Endothelial cell (in vitro differentiated cells): Measurements from ENCODE around the gene NDUFS2. TPM values are rescaled to one million over a fixed set of nuclear protein-coding genes. Genes with fewer than 3 reads are reported as not detected.
A peak's percentile ranks its signal among the peaks of the same experiment; 100 is the strongest.

Experiments used
- DNase-seq: peaks from one replicate; pipeline ENCODE4 v3.0.0; 2021; ENCODE audit warnings: low spot score
- H3K27ac Mint-ChIP-seq: one replicate; pipeline ENCODE4 v1.8.0; 2021; ENCODE audit warnings: mixed read lengths, inconsistent platforms; ENCODE audit not compliant: unreplicated experiment
- H3K27me3 Mint-ChIP-seq: one replicate; pipeline ENCODE4 v1.8.0; 2021; ENCODE audit warnings: mild to moderate bottlenecking, moderate library complexity, mixed read lengths, inconsistent platforms; ENCODE audit not compliant: unreplicated experiment
- H3K36me3 Mint-ChIP-seq: one replicate; pipeline ENCODE4 v1.8.0; 2021; ENCODE audit warnings: mild to moderate bottlenecking, low read depth, mixed read lengths, inconsistent platforms; ENCODE audit not compliant: unreplicated experiment
- H3K4me1 Mint-ChIP-seq: one replicate; pipeline ENCODE4 v1.8.0; 2021; ENCODE audit warnings: mild to moderate bottlenecking, mixed read lengths, inconsistent platforms; ENCODE audit not compliant: unreplicated experiment
- H3K4me3 Mint-ChIP-seq: one replicate; pipeline ENCODE4 v1.8.0; 2021; ENCODE audit warnings: mild to moderate bottlenecking, mixed read lengths, inconsistent platforms; ENCODE audit not compliant: unreplicated experiment
- H3K9me3 Mint-ChIP-seq: one replicate; pipeline ENCODE4 v1.8.0; 2021; ENCODE audit warnings: mixed read lengths, inconsistent platforms; ENCODE audit not compliant: unreplicated experiment
- total RNA-seq: library from RNA; stranded (reverse); fragmentation: NEBNext Ultra II Directional; extraction: Animal tissue kit (Norgen Biotek cat#: 25700); gene quantifications from one replicate; pipeline ENCODE4 v1.2.1, GENCODE V29; 2021; ENCODE audit not compliant: unreplicated experiment
- TF ChIP-seq, protein P1 (sequence below): fragments of 200-600 bp; sonication (generic); IDR thresholded peaks from one replicate; pipeline ENCODE4 v1.5.0; 2021; ENCODE audit warnings: antibody characterized with exemption; ENCODE audit not compliant: unreplicated experiment

NDUFS2 gene
- total RNA-seq, 1 donor from 2014 or later, result 93.1 TPM

DNA sequence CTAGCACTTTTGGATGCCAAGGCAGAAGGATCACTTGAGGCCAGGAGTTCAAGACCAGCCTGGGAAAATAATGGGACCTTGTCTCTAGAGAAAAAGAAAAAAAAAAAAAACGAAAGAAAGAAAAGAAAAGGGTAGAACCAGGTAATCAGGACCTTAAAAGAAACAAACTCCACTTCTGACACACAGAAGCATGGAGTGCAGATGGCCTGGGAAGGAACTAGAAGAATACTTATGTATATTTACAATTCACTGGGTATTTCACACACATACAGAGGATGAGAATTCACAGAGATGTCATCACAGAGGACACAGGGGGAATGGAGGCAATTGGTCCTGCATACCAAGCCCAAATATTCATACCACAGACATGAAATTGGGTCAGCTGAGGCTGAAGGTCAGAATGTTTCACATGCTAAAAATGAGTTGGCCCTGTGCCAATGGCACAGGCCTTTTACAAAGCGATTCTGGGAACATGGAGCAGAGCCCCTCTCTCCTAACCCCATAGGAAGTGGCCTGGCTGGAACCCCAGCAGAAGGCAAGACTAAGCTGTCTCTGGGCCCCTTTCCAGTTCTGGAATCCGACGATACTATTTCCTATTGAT lies 29.3 kb upstream of the NDUFS2 start:
- Mint-ChIP-seq H3K4me3 (no peak overlapping the region), H3K36me3 (peaks cover 52% of the 10 kb centered on the region), H3K27ac (no peak overlapping the region), H3K27me3 (peaks cover 14% of the 10 kb centered on the region), H3K9me3 (no peaks in the 10 kb centered on the region), H3K4me1 (peaks cover 19% of the 10 kb centered on the region)
- DNase-seq, result no peak
- TF ChIP-seq, protein P1, sequence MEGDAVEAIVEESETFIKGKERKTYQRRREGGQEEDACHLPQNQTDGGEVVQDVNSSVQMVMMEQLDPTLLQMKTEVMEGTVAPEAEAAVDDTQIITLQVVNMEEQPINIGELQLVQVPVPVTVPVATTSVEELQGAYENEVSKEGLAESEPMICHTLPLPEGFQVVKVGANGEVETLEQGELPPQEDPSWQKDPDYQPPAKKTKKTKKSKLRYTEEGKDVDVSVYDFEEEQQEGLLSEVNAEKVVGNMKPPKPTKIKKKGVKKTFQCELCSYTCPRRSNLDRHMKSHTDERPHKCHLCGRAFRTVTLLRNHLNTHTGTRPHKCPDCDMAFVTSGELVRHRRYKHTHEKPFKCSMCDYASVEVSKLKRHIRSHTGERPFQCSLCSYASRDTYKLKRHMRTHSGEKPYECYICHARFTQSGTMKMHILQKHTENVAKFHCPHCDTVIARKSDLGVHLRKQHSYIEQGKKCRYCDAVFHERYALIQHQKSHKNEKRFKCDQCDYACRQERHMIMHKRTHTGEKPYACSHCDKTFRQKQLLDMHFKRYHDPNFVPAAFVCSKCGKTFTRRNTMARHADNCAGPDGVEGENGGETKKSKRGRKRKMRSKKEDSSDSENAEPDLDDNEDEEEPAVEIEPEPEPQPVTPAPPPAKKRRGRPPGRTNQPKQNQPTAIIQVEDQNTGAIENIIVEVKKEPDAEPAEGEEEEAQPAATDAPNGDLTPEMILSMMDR, result no peak

DNA sequence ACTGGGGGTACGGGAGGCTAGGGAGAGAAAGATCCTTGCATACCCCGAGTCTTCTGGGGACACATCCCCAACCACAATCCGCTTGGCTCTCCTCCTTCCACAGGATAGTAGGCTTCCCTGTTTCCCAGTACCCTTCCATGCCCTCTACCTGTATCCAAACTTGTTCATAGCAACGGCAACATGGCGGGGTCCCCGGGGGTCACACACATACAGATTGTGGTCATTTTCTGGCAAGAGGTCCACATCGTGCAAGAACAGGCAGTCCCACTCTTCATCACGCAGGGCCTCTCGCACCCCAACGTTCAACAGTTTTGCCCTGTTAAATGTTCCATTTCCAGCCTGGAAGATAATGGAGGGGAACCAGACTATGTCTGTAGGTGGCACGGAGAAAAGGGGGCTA lies 28.5 kb upstream of the NDUFS2 start:
- H3K4me3 Mint-ChIP-seq, result no peak overlapping the region
- TF ChIP-seq, protein P1, result no peak
- no peak for DNase-seq
- H3K4me1 Mint-ChIP-seq, result peaks cover 25% of the 10 kb centered on the region
- no peaks in the 10 kb centered on the region for H3K9me3 Mint-ChIP-seq
- peaks cover 14% of the 10 kb centered on the region for H3K27me3 Mint-ChIP-seq
- H3K36me3 Mint-ChIP-seq, result peaks cover 48% of the 10 kb centered on the region
- H3K27ac Mint-ChIP-seq, result no peak overlapping the region

DNA sequence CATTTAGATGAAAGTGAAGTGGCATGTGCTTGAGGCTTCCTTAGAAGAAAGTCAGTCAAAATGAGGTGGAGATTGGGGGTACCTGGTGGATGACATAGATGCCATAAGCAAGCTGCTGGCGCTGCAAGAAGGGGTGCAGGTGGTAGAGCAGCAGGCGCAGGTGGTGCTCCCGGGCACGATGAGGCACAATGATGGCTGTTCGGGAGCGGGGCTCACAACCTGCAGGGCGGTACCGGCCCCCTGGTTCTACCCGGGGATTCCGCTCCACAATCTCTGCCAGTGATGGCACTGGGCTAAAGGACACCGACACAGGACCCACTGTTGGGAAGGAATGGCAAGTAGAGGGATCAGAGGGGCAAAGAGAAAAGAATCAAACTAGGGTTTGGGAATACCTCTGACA lies 27.3 kb upstream of the NDUFS2 start:
- H3K27ac Mint-ChIP-seq, result no peak overlapping the region
- H3K27me3 Mint-ChIP-seq, result peaks cover 14% of the 10 kb centered on the region
- H3K36me3 Mint-ChIP-seq, result peaks cover 43% of the 10 kb centered on the region
- H3K9me3 Mint-ChIP-seq, result no peaks in the 10 kb centered on the region
- H3K4me3 Mint-ChIP-seq, result no peak overlapping the region
- H3K4me1 Mint-ChIP-seq, result peaks cover 25% of the 10 kb centered on the region
- no peak for DNase-seq
- TF ChIP-seq, protein P1, result no peak

DNA sequence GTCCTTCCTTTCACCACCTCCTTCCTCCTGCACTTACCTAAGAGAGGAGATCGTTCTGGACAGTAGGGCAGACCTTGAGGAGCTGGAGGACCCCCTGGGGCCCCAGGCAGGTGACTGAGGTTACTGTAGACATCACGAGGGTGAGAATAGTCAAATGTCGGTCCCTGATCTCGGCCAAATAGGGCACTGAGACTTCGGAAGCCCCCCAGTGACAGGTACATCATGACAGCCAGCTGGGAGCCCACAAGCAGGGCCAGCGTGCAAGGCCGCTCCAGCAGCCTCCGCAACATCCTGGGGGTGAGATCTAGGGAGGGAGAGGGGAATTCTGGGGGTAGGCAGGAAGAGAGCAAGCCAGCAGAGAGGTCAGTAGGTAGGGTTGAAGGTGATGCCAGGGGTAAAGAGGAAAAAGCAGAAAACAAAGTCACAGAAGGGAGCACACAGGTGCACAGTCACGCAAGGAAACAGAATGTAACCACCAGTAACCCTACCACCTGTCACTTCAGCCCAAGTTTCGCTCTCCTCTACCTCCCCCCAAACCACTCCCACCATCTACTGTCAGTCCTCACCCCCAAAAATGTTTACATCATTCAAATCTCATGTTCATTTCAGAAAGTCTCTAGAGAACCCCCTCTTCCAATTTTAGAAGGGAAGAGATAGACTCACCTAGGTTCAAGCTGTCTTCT lies 26.3 kb upstream of the NDUFS2 start:
- TF ChIP-seq, protein P1, result no peak
- peak overlapping the region; percentile 8 for H3K27ac Mint-ChIP-seq
- DNase-seq, result no peak
- H3K4me1 Mint-ChIP-seq, result peaks cover 25% of the 10 kb centered on the region
- peaks cover 14% of the 10 kb centered on the region for H3K27me3 Mint-ChIP-seq
- H3K36me3 Mint-ChIP-seq, result peaks cover 41% of the 10 kb centered on the region
- H3K9me3 Mint-ChIP-seq, result no peaks in the 10 kb centered on the region
- peak overlapping the region; percentile 99 for H3K4me3 Mint-ChIP-seq

DNA sequence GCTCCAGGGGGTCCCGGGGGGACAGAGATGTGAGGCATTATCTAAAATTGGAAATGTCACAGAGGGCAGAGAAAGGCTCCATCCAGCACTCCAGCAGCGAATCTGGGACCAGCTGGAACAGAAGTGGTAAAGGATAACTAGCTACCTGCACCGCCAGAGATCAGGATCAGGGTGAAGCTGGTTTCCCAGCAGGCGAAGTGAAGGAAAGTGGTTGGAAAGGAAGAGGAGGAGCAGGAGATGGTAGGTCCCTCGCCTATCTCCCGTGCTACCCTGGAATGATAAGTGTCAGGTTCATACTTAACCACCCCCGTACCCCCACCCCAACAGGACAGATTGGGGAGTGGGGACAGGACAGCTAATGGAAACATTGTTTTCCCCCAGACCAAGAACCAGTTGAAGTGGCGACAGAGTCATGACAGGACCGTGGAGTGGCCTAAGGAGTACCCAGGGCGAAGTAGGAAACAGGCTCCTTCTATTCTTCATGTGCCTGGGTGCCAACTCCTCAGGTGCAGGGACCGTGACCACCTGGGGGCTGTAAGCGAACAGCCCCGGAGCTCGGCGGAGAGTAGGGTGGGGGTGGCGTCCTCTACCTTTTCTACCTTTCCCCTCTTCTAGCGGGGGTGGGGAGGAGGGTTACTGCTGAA lies 25.6 kb upstream of the NDUFS2 start:
- Mint-ChIP-seq H3K4me1 (peaks cover 25% of the 10 kb centered on the region), H3K4me3 (peak overlapping the region; percentile 99), H3K27ac (peak overlapping the region; percentile 96), H3K27me3 (peaks cover 14% of the 10 kb centered on the region), H3K36me3 (peaks cover 37% of the 10 kb centered on the region), H3K9me3 (no peaks in the 10 kb centered on the region)
- TF ChIP-seq, protein P1, result no peak
- no peak for DNase-seq
